K562 (cell line): ENCODE measurements around the gene KMT2E. TPM values are rescaled to one million over a fixed set of nuclear protein-coding genes. Genes with fewer than 3 reads are reported as not detected.

Experiments used
- ARID1B ChIP-seq: fragments of 450-650 bp; IDR thresholded peaks from 2 replicates; pipeline ENCODE4 v1.6.1; 2016; ENCODE audit warnings: antibody characterized with exemption, mild to moderate bottlenecking, inconsistent platforms
- ATF1 ChIP-seq, 2 experiments: fragments of 450-650 bp in 1 of 2; IDR thresholded peaks; 2 replicates each; pipeline ENCODE4 v1.6.1; 2016; ENCODE audit warnings: missing compliant biosample characterization in 1 of 2, missing genetic modification characterization in 1 of 2
- GABPA ChIP-seq: fragments of 200-800 bp; sonication (Bioruptor generic); conservative IDR thresholded peaks from 2 replicates; pipeline ENCODE4 v1.6.1; 2016; ENCODE audit warnings: low read depth, missing genetic modification characterization, missing compliant biosample characterization
- GTF3C2 ChIP-seq: IDR thresholded peaks from 3 replicates; pipeline ENCODE4 v1.6.1; 2011; ENCODE audit warnings: borderline replicate concordance, mild to moderate bottlenecking, moderate library complexity; ENCODE audit not compliant: insufficient read length; ENCODE audit errors: extremely low read depth
- JUNB ChIP-seq: fragments of 450-650 bp; formaldehyde crosslinking; conservative IDR thresholded peaks from 2 replicates; pipeline ENCODE4 v1.4.0; 2020; ENCODE audit warnings: mild to moderate bottlenecking
- JUND ChIP-seq, 2 experiments: IDR thresholded peaks; 2 replicates in 1 of 2; 3 replicates in 1 of 2; pipeline ENCODE4 v1.6.1; 2011; ENCODE audit warnings: borderline replicate concordance in 2 of 2, low read depth in 2 of 2, low read length in 2 of 2, improper control_type of control experiment in 1 of 2, missing biosample characterization in 1 of 2, missing genetic modification characterization in 1 of 2, missing genetic modification reagents in 1 of 2
- KHSRP ChIP-seq: fragments of 450-650 bp; IDR thresholded peaks from 2 replicates; pipeline ENCODE4 v1.6.1; 2017
- MAFG ChIP-seq: fragments of 450-650 bp; conservative IDR thresholded peaks from 2 replicates; pipeline ENCODE4 v1.6.1; 2016; ENCODE audit warnings: missing genetic modification characterization, missing compliant biosample characterization
- PCBP2 ChIP-seq: fragments of 200-400 bp; formaldehyde crosslinking; IDR thresholded peaks from 2 replicates; pipeline ENCODE4 v1.6.1; 2018; ENCODE audit warnings: low read length, low read depth, mild to moderate bottlenecking, moderate library complexity; ENCODE audit not compliant: poor library complexity, severe bottlenecking
- PHF21A ChIP-seq: fragments of 450-650 bp; IDR thresholded peaks from 2 replicates; pipeline ENCODE4 v1.6.1; 2017; ENCODE audit warnings: low read depth, borderline replicate concordance
- PHTF2 ChIP-seq: fragments of 250-450 bp; sonication (Bioruptor Pico); IDR thresholded peaks from 2 replicates; pipeline ENCODE4 v1.5.0; 2021; ENCODE audit warnings: mild to moderate bottlenecking
- SP1 ChIP-seq: sonication (generic); formaldehyde crosslinking; IDR thresholded peaks from 2 replicates; pipeline ENCODE4 v1.8.1; 2022; ENCODE audit warnings: mild to moderate bottlenecking, missing genetic modification reagents
- SRSF7 ChIP-seq: fragments of 200-400 bp; formaldehyde crosslinking; optimal IDR thresholded peaks from 2 replicates; pipeline ENCODE3; 2017; ENCODE audit warnings: mild to moderate bottlenecking, low read depth, low read length
- TFE3 ChIP-seq: fragments of 450-650 bp; formaldehyde crosslinking; IDR thresholded peaks from 2 replicates; pipeline ENCODE4 v1.4.0; 2020; ENCODE audit warnings: mild to moderate bottlenecking, mixed read lengths
- THRAP3 ChIP-seq: fragments of 450-650 bp; IDR thresholded peaks from 2 replicates; pipeline ENCODE4 v1.6.1; 2016; ENCODE audit warnings: mild to moderate bottlenecking, inconsistent platforms, borderline replicate concordance
- ZBTB43 ChIP-seq: sonication (generic); formaldehyde crosslinking; IDR thresholded peaks from 2 replicates; pipeline ENCODE4 v1.8.0; 2023; ENCODE audit warnings: mild to moderate bottlenecking, missing genetic modification reagents
- ZNF121 ChIP-seq: sonication (generic); formaldehyde crosslinking; conservative IDR thresholded peaks from 2 replicates; pipeline ENCODE4 v1.8.0; 2022; ENCODE audit warnings: missing genetic modification reagents
- ZNF253 ChIP-seq: fragments of 250-450 bp; sonication (Bioruptor Pico); conservative IDR thresholded peaks from 2 replicates; pipeline ENCODE4 v1.6.1; 2021; ENCODE audit warnings: mild to moderate bottlenecking
- ZNF282 ChIP-seq: sonication (generic); formaldehyde crosslinking; IDR thresholded peaks from 2 replicates; pipeline ENCODE4 v1.8.1; 2023; ENCODE audit warnings: missing genetic modification reagents
- ZNF740 ChIP-seq, 3 experiments: fragments of 200-800 bp in 1 of 3; sonication (Bioruptor generic) in 1 of 3; sonication (generic) in 1 of 3; formaldehyde crosslinking in 1 of 3; IDR thresholded peaks; 2 replicates each; pipeline versions ENCODE4 v1.6.1 to v1.8.0; 2016 to 2022; ENCODE audit warnings: mild to moderate bottlenecking in 2 of 3, missing compliant biosample characterization in 2 of 3, missing genetic modification characterization in 2 of 3, missing genetic modification reagents in 1 of 3
- polyA plus RNA-seq, 8 experiments: library from polyadenylated mRNA; depleted of rRNA in 4 of 8; stranded (reverse) in 5 of 8; unstranded in 3 of 8; fragments of >200 nt; fragmentation: Nextera tagmentation in 2 of 8; fragmentation: Illumina TruSeq in 1 of 8; extraction: Ambion mirVana in 2 of 8; extraction: Trizol in 1 of 8; gene quantifications; 2 replicates each; pipeline versions ENCODE4 v1.2.1 to v1.2.3, GENCODE V29; 2011 to 2014; ENCODE audit warnings: inconsistent platforms in 1 of 8, missing spikeins in 1 of 8
- total RNA-seq, 7 experiments: library from RNA; depleted of rRNA in 6 of 7; stranded (reverse); fragments of >200 nt in 6 of 7; fragmentation: Illumina TruSeq in 2 of 7; extraction: Trizol in 2 of 7; gene quantifications; 2 replicates each; pipeline versions ENCODE4 v1.2.1 to v1.2.3, GENCODE V29; 2011 to 2021; ENCODE audit warnings: low replicate concordance in 1 of 7

The KMT2E gene
- total and polyA plus RNA-seq, 9 of the 15 experiments (the other 6 are each of a cell fraction or from before 2014, with no cell fraction given), result 8.9 to 55.3 (median 38.1) TPM

GRCh38 chr7:105131033-105131656 is 117.1 kb downstream of the KMT2E start (continued):
- TF ChIP-seq ZNF740 (CRISPR knock-in tag; IDR thresholded peaks at IDR 0.05) (no peak), ZNF740 (tag; IDR thresholded peaks at IDR 0.05) (peak in 1 of 2 experiments; percentile 71; a peak in 1 of 4 replicates), ZNF121 (CRISPR knock-in tag) (no peak), THRAP3 (no peak), ARID1B (peak; percentile 77), SP1 (CRISPR knock-in tag) (no peak), ZNF253 (CRISPR knock-in tag) (no peak), PHF21A (no peak), JUND (IDR thresholded peaks at IDR 0.05; ENCODE audit: borderline replicate concordance, low read depth, low read length) (peak; percentile 76; the same call in 1 of the 2 replicates), JUND (tag; IDR thresholded peaks at IDR 0.05; ENCODE audit: borderline replicate concordance, low read depth, low read length) (peak; percentile 81; the same call in 2 of the 3 replicates), ZBTB43 (CRISPR knock-in tag) (no peak), PHTF2 (CRISPR knock-in tag) (no peak), MAFG (tag) (peak; percentile 87), JUNB (CRISPR knock-in tag) (no peak), GTF3C2 (no peak), TFE3 (CRISPR knock-in tag) (no peak), PCBP2 (no peak), KHSRP (no peak), ZNF282 (CRISPR knock-in tag) (no peak), ATF1 (CRISPR knock-in tag; IDR thresholded peaks at IDR 0.05) (no peak), ATF1 (tag; IDR thresholded peaks at IDR 0.05) (peak; percentile 55), SRSF7 (no peak), GABPA (tag) (no peak)
